ENCODE results near the gene CACNA1D.
"Not testable (repeated sequence)": the region's sequence is repeated elsewhere in the genome, so short reads cannot be mapped to it uniquely, and the experiment has no call there.

CACNA1D gene

GRCh38 chr3:53530205-53530604 is 35.8 kb downstream of the CACNA1D start:
- no peak for DNase-seq

GRCh38 chr3:53531749-53532148 is 37.3 kb downstream of the CACNA1D start:
- no peak for DNase-seq

DNA sequence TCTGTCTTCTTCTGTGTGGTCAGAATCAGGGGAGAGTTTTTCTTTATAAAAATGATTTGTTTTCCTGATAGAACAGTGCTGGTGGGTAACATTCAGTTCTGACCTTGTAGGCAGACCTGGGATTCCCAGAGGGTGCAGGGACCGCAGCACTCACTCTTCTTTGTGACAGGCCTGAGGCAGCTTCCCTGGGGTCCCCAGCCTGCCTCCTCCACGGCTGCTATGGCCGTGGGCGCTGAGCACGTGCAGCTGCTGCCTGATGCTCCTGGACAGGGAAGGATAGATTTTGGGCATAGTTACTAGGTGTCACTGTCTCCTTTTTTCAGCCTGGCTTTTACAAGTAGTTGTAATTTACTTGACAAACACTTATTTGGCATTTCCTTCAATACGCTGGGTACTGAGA is 39.1 kb downstream of the CACNA1D start:
- DNase-seq: no peak

- no peak for DNase-seq
Measured at GRCh38 chr3:53534216-53534615, 39.8 kb downstream of the CACNA1D start.

DNA sequence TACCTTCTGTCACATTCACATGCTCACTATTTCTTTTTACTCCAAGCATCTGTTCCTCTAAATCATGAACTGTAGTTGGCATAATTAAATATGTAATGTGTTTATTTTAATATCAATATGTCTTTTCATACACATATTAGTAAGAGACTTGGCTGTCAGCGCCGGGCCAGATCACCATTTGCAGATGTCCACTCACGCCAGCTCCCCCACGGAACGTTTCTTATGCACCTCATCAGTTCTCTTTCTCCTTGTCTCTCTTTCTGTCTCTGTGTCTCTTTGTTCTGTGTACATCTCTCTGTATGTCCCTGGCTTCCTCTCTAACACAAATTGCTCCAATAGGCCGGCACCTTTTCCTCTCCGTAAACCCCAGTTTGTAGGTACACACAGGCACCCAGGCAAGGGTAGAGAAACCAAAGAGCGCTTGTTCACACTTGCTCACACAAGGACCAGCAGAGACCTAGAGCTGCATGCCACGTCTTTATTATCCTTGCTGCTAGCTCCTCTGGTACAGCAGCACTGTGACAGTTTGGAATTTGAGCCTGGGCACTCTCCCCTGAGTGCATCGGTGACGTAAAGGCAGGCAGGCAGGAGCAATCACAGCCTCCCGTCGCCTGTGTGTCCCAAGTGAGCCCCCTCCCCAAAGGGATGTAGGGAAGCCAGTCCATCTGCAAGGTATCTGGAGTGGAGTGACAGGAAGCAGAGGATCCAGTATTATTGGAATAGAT is 40.4 kb downstream of the CACNA1D start:
- DNase-seq: no peak

DNA sequence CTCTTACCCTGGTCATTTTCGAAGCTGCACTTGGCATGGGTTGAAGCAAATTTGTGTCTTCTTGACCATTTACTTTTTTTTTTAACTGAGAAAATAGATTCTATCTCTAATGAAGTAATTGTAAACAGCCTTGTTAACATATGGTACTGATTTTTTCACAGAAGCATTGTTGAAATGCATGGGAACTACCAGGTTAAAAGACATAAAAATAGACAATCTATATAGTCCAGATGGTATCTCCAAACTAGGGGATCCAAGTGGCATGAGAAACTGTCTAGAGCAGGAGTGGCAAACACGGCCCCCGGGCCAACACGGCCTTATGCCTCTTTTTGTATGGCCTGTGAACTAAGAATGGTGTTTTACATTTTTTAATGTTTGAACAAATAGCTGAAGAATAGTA is 41.9 kb downstream of the CACNA1D start:
- no peak for DNase-seq

GRCh38 chr3:53544357-53544756 is 49.9 kb downstream of the CACNA1D start:
- DNase-seq: no peak

GRCh38 chr3:53545310-53545995 is 51.0 kb downstream of the CACNA1D start:
- peak; percentile 2 for DNase-seq

- DNase-seq: no peak
Measured at GRCh38 chr3:53545996-53546359, 51.6 kb downstream of the CACNA1D start.

- DNase-seq: no peak
Measured at GRCh38 chr3:53547327-53547726, 52.9 kb downstream of the CACNA1D start.

- DNase-seq: no peak
Measured at GRCh38 chr3:53550005-53550620, 55.7 kb downstream of the CACNA1D start.

- DNase-seq: no peak
Measured at GRCh38 chr3:53551324-53551723, 56.9 kb downstream of the CACNA1D start.

GRCh38 chr3:53552730-53553129 is 58.3 kb downstream of the CACNA1D start:
- DNase-seq: no peak

- DNase-seq: no peak
Measured at GRCh38 chr3:53553200-53553599, 58.8 kb downstream of the CACNA1D start.

DNA sequence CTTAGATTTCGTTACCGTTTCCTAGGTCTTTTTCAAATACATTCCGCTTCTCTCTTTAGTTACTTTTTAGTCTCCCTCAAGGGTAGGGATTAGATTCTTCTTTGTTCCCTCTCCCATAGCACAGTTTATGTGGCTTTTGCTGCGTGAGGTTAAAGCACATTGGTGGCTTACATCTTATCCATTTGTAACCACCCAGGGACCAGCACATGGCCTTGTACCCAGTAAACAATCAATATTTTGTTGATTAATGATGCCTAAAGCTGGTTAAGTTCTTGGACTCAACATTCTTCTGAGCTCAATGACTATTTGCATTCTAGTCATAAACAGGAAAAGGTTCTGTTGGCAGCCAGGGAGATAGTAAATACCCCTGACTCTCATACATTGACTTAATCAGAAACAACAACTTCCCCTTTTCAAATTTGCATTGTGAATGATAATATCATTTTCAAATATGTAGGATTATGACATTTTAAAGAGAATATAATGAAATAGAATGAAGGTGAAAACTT is 60.2 kb downstream of the CACNA1D start:
- DNase-seq: no peak

- no peak for DNase-seq
Measured at GRCh38 chr3:53555068-53555588, 60.7 kb downstream of the CACNA1D start.

GRCh38 chr3:53566461-53567145 is 72.2 kb downstream of the CACNA1D start:
- DNase-seq: no peak

DNA sequence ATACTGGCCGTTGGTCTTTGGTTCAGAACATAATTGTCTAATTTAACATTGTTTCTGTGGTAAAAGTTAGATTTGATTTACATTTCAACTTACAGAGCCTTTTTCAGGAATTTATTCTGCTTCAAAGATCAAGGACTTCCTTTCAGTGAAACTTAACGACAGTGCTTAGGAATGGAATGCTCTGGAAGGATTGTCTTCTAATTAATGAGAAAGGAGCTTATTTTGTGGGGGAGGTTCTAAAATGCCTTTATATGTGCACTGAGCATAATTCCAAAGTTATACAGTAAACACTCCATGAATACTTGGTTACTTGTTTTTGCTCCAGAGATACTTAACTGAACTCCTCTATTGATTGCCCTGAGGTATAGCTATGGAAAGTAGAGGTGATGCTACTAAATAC is 75.7 kb downstream of the CACNA1D start:
- no peak for DNase-seq

- no peak for DNase-seq
Measured at GRCh38 chr3:53570709-53571108, 76.3 kb downstream of the CACNA1D start.

- DNase-seq: no peak
Measured at GRCh38 chr3:53571264-53571663, 76.9 kb downstream of the CACNA1D start.

- not testable (repeated sequence) for DNase-seq
Measured at GRCh38 chr3:53572184-53572583, 77.8 kb downstream of the CACNA1D start.

DNA sequence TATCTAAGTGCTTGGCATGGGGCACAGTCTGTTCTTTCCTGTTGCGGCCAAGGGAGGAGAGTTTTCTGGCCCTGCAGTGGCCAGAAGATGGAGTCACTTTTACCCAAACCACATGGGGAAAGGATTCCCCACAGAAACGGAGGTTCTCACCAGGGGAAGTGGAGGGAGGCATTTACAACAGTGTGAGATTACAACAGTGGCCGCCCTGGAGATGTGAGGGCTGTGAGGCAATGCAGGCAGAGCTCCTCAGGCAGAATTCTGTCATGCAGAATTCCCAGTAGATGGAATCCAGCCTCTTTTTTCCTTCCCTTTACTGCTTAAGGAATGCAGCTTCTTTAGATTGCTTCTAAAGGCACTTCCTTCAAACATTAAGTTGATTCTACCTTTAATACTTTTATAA is 83.1 kb downstream of the CACNA1D start:
- no peak for DNase-seq

- no peak for DNase-seq
Measured at GRCh38 chr3:53579636-53580035, 85.2 kb downstream of the CACNA1D start.
